LNCaP clone FGC (cell line): ENCODE measurements around the gene SMIM27.

Experiments used
- DNase-seq: peaks from one replicate; pipeline ENCODE4 v3.0.0-alpha.2; 2011; ENCODE audit warnings: low read depth
- H3K4me3 ChIP-seq: 2 replicates; pipeline ENCODE4 v1.5.1; 2011; ENCODE audit warnings: mild to moderate bottlenecking, low read depth, low read length, control low read depth
- TF ChIP-seq, protein P1 (sequence below): IDR thresholded peaks from 2 replicates; pipeline ENCODE4 v1.5.1; 2012; ENCODE audit warnings: mild to moderate bottlenecking; ENCODE audit not compliant: control insufficient read depth, insufficient read depth; ENCODE audit errors: extremely low read depth

SMIM27 gene

DNA sequence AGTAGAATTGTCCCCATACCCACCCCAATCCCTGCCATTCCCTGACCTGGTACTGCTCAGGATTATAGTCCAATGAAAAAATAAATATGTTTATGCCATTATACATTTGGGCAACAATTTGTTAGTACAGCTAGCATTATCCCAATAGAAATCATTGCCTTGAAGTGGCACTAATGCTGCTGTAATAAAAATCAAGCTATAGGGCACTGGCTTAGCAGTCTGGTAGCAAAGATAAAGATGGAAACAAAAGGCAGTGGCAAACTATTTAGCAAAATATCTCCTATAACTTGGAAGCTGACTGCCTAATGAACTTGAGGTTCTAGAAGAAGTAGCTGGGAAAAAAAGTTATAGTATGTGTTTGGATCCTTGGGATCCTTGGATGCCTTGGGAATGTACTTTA, 2.5 kb downstream of the SMIM27 start:
- TF ChIP-seq, protein P1, sequence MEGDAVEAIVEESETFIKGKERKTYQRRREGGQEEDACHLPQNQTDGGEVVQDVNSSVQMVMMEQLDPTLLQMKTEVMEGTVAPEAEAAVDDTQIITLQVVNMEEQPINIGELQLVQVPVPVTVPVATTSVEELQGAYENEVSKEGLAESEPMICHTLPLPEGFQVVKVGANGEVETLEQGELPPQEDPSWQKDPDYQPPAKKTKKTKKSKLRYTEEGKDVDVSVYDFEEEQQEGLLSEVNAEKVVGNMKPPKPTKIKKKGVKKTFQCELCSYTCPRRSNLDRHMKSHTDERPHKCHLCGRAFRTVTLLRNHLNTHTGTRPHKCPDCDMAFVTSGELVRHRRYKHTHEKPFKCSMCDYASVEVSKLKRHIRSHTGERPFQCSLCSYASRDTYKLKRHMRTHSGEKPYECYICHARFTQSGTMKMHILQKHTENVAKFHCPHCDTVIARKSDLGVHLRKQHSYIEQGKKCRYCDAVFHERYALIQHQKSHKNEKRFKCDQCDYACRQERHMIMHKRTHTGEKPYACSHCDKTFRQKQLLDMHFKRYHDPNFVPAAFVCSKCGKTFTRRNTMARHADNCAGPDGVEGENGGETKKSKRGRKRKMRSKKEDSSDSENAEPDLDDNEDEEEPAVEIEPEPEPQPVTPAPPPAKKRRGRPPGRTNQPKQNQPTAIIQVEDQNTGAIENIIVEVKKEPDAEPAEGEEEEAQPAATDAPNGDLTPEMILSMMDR: no peak
- DNase-seq: no peak
- H3K4me3 ChIP-seq: no peak overlapping the region

DNA sequence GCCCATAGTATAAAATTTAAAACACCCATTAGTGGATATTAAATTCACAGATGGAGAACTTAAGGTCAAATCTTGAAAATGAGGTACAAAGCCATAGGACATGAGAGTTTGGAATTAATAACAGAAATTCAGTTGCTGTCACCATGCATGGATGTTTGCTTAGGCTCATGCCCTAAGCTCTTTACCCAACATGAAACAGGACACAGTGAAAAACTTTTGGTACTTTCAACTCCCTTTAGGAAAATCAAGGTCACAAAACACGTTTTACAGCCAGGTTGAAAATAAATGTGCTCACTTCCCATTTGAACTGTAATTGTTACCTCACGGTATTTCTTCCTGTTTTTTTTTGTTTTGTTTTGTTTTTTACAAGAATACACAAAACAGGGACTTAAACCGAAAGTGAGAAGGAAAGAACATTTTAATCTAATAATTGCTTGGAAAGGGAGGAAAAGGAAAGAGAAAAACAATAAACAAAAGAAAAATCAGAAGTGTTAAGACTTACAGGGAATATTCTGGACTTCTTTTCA, 6.3 kb downstream of the SMIM27 start:
- no peak overlapping the region for H3K4me3 ChIP-seq
- DNase-seq: no peak
- TF ChIP-seq, protein P1: no peak

DNA sequence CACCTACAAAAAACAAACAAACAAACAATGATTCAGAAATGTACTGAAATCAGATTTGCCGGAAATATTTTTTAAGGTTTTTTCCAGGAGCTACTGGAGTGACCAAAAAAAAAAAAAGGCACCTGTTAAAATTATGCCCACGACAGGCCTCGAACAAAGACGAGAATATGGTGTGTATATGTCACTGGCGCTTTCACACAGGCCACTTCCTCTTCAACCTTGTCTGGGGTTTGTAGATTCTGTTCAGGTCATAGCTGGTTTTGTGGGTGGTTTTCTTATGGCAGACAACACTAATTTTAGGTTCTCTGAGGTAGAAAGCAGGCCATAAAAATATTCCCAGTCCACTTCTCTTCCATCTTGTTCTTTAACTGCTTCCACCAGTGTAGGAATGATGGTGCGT, 13.8 kb downstream of the SMIM27 start:
- DNase-seq: no peak
- no peak overlapping the region for H3K4me3 ChIP-seq
- TF ChIP-seq, protein P1: no peak

DNA sequence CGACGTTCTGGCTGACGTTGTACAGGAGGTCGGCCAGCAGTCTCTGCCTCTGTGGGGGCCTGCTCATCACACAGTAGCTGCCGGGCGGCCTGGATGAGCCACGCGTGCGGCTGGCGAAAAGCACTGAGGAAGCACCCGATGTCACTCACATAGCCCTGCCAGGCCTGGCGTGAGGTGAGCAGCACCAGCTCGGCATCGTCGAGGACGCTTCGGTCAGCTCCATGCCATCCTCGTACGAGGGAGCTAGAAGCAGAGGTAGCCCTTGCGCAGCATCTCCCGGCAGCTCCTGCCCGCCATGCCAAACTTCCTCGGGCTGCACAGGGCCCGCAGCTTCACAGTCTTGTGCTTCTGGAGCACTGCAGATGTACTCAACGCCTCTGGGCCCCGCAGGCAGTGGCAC, 14.6 kb downstream of the SMIM27 start:
- TF ChIP-seq, protein P1: no peak
- DNase-seq: no peak
- H3K4me3 ChIP-seq: no peak overlapping the region

DNA sequence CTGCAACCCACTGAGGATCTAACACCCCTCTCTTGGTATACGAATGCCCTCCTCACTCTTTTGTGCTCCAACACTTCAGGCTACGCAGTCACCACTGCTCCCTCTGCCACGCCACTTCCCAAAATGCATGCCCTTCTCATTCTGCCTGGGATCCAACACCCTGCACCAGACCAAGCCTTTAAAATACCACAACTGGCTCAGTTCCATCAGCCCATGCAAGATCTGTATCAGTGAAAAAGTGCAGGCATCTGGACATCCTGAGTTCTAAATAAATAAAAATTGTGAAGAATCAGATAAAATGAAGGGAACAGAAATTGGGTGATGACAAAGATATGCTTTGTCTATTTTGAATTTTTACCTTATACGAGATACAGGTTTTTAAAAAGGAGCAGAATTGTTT, 18.1 kb downstream of the SMIM27 start:
- TF ChIP-seq, protein P1: no peak
- no peak overlapping the region for H3K4me3 ChIP-seq
- DNase-seq: no peak

DNA sequence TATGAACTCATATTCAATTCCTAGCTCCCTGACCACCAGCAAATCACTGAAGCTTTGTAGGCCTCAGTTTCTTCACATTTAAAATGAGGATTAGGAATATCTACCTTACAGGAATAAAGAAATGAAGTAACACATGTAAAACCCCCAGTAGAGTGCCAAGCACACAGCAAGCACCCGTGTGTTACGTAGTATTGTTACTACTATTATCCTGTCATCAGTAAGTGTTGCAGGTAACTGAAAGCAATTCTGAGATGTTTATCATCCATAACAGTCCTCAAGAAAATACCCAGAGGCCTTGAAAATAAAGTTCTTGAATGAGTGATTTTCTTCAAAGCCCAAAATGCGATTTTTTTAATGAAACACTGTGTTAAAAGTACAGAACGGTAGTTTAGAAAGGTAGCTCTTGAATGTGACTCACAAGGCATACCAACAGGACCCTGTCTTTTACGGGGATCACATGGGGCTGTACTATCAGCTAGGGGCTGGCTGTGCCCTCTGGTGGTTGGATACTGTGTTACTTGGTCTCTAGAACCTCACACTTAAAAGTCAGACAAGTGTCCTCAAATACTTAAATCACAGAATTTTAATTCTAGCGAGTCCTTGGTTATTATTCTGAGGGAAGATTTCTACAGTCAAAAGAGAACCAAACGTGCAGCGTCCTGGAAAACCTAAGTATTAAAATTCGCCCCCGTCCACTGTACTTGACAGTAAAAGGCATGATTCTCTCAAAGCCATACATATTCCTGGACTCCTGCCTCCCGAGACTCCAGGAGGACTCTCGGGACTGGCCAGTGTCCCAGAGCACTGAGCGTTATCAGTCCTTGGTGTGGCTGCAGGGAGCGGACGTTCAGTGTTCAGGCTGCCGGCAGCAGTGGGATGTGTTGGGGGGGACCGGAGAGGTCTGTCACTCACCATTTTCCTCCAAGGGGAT, 20.1 kb downstream of the SMIM27 start:
- TF ChIP-seq, protein P1: peak; percentile 72
- peak overlapping the region; percentile 99 for H3K4me3 ChIP-seq
- DNase-seq: no peak
